Measurements from ENCODE around the gene PKP3.

PKP3 gene

DNA sequence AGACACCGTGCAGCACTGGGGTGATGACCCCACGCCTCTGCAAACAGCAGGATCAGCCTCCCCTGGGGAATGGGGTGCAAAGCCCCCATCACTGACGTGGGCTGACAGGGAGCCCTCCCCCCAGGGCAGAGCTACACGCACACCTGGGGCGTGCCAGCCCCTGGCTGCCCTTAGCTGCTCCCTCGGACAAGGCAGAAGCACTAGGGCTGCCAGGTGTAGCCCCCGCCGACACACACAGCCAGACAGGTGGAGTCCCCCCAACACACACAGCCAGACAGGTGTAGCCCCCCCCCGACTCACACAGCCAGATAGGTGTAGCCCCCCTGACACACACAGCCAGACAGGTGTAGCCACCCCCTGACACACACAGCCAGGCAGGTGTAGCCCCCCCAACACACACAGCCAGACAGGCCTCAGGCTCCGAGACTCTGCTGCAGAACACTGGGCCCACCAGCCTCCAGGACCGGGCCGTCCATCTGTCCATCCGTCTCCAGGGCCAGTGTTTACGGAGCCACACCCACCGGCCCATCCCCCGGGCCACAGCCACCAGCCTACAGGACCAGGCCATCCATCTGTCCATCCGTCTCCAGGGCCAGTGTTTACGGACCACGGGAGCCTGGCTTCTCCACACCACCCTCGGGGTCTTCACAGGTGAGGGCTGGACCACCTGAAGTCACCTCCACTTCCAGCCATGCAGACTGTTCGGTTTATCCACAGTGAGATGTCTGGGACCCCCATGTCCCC lies 44.3 kb downstream of the PKP3 start:
- Histone ChIP-seq H3K4me3 (no peak overlapping the region), H3K36me3 (ENCODE audit: insufficient read depth, low read length) (no peaks in the 10 kb centered on the region), H3K27ac (no peak overlapping the region), H3K9ac (ENCODE audit: insufficient read length) (no peak overlapping the region), H3K9me3 (ENCODE audit: low read depth, low read length) (no peaks in the 10 kb centered on the region)
- TF ChIP-seq POLR2AphosphoS5 (IDR thresholded peaks at IDR 0.05; ENCODE audit: borderline replicate concordance, low read depth, low read length): no peak
- TF ChIP-seq FOXP2 (optimal IDR thresholded peaks at IDR 0.05; ENCODE audit: control extremely low read depth, extremely low read length, insufficient read depth): no peak
- no peak for TF ChIP-seq EZH2 (IDR thresholded peaks at IDR 0.05)
- no peak for DNase-seq (ENCODE audit: low read depth, low spot score)

DNA sequence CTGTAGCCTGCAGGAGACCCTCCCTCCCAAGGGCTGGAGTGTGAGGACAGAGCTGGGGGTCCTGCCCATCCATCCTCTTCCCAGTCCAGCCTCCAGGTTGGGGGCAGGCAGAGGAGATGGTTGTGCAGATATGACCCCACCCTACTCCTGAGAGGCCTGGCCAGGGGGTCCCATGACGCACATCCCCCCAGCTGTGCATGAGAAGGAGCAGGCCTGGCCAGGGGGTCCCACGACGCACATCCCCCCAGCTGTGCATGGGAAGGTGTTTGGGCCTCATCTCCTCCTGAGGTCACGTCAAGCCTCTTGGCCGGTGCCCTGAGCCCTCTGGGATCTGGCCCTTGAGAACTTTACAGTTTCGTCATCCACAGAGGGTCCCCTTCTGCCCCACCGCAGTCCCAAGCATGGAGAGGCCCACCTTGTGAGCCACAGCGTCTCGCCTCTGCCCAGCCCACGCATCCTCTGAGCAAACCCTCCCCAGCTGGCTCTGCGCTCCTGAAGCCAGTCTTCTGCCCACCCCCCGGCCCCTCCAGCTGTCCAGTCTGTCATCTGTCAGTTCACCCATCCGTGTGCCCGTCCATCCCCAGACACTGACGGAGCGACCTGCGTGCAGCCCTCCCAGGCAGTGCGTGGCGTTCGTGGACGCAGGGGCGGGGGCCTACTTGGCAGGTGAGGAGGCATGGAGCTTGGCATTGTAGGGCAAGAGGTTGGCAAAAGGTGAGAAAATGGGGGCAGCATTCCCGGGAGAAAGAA lies 45.5 kb downstream of the PKP3 start:
- H3K4me3 ChIP-seq: no peak overlapping the region
- H3K27ac ChIP-seq: no peak overlapping the region
- no peaks in the 10 kb centered on the region for H3K9me3 ChIP-seq (ENCODE audit: low read depth, low read length)
- TF ChIP-seq POLR2AphosphoS5 (IDR thresholded peaks at IDR 0.05; ENCODE audit: borderline replicate concordance, low read depth, low read length) (no peak), FOXP2 (optimal IDR thresholded peaks at IDR 0.05; ENCODE audit: control extremely low read depth, extremely low read length, insufficient read depth) (no peak), EZH2 (IDR thresholded peaks at IDR 0.05) (no peak)
- H3K9ac ChIP-seq (ENCODE audit: insufficient read length): no peak overlapping the region
- no peak for DNase-seq (ENCODE audit: low read depth, low spot score)
- no peaks in the 10 kb centered on the region for H3K36me3 ChIP-seq (ENCODE audit: insufficient read depth, low read length)

- TF ChIP-seq POLR2AphosphoS5 (IDR thresholded peaks at IDR 0.05; ENCODE audit: borderline replicate concordance, low read depth, low read length) (no peak), EZH2 (IDR thresholded peaks at IDR 0.05) (no peak), FOXP2 (optimal IDR thresholded peaks at IDR 0.05; ENCODE audit: control extremely low read depth, extremely low read length, insufficient read depth) (no peak)
- Histone ChIP-seq H3K36me3 (ENCODE audit: insufficient read depth, low read length) (no peaks in the 10 kb centered on the region), H3K27ac (no peak overlapping the region)
Measured at GRCh38 chr11:440065-441042, 46.3 kb downstream of the PKP3 start.

GRCh38 chr11:441043-441417 lies 47.0 kb downstream of the PKP3 start:
- no peak overlapping the region for H3K4me3 ChIP-seq
- no peak overlapping the region for H3K9ac ChIP-seq (ENCODE audit: insufficient read length)
- H3K36me3 ChIP-seq (ENCODE audit: insufficient read depth, low read length): no peaks in the 10 kb centered on the region
- no peak overlapping the region for H3K27ac ChIP-seq
- DNase-seq (ENCODE audit: low read depth, low spot score): no peak
- TF ChIP-seq FOXP2 (optimal IDR thresholded peaks at IDR 0.05; ENCODE audit: control extremely low read depth, extremely low read length, insufficient read depth): no peak
- TF ChIP-seq POLR2AphosphoS5 (IDR thresholded peaks at IDR 0.05; ENCODE audit: borderline replicate concordance, low read depth, low read length): no peak
- no peak for TF ChIP-seq EZH2 (IDR thresholded peaks at IDR 0.05)
- no peaks in the 10 kb centered on the region for H3K9me3 ChIP-seq (ENCODE audit: low read depth, low read length)

More at GRCh38 chr11:440065-441042, 46.3 kb downstream of the PKP3 start:
- DNase-seq (ENCODE audit: low read depth, low spot score): no peak
- Histone ChIP-seq H3K4me3 (no peak overlapping the region), H3K9me3 (ENCODE audit: low read depth, low read length) (no peaks in the 10 kb centered on the region), H3K9ac (ENCODE audit: insufficient read length) (no peak overlapping the region)

GRCh38 chr11:441418-442274 lies 47.6 kb downstream of the PKP3 start, which contains the start of gene ANO9:
Gene ANO9 (minus strand): TSS chr11:442011. CDS start chr11:441926, 85 bp downstream.
- H3K4me3 ChIP-seq: no peak within 1 kb of the TSS
- no peak for DNase-seq (ENCODE audit: low read depth, low spot score)
- H3K9me3 ChIP-seq (ENCODE audit: low read depth, low read length): no peaks in the 10 kb centered on the region
- TF ChIP-seq FOXP2 (optimal IDR thresholded peaks at IDR 0.05; ENCODE audit: control extremely low read depth, extremely low read length, insufficient read depth) (no peak), POLR2AphosphoS5 (IDR thresholded peaks at IDR 0.05; ENCODE audit: borderline replicate concordance, low read depth, low read length) (no peak), EZH2 (IDR thresholded peaks at IDR 0.05) (no peak)
- no peaks in the 10 kb centered on the region for H3K36me3 ChIP-seq (ENCODE audit: insufficient read depth, low read length)
- no peak within 1 kb of the TSS for H3K27ac ChIP-seq
- no peak within 1 kb of the TSS for H3K9ac ChIP-seq (ENCODE audit: insufficient read length)

DNA sequence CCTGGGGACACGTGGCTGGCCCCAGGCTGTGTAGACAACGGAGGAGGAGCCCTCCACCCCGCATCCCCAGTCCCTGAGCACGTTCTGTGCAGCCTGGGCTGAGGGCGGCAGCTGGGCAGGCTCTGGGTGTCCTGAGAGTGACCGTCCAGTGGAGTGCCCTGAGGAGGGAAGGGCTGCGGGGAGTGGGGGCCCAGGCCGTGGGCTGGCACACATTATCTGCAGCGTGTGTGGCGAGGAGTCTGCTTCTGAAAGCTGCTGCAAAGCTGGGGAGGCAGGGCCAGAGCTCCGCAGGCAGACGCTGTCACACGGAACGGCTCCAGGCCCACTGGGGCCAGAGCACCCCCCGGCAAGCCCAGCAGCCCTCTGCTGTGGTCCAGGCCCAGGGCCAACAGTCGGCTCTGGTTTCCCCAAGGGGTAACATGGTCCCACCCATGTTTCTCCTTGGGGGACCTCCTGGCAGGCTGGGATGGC lies 48.6 kb downstream of the PKP3 start:
- TF ChIP-seq EZH2 (IDR thresholded peaks at IDR 0.05): no peak
- no peak for TF ChIP-seq POLR2AphosphoS5 (IDR thresholded peaks at IDR 0.05; ENCODE audit: borderline replicate concordance, low read depth, low read length)
- TF ChIP-seq FOXP2 (optimal IDR thresholded peaks at IDR 0.05; ENCODE audit: control extremely low read depth, extremely low read length, insufficient read depth): no peak
- H3K9ac ChIP-seq (ENCODE audit: insufficient read length): no peak overlapping the region
- H3K27ac ChIP-seq: no peak overlapping the region
- H3K9me3 ChIP-seq (ENCODE audit: low read depth, low read length): no peaks in the 10 kb centered on the region
- DNase-seq (ENCODE audit: low read depth, low spot score): no peak
- no peaks in the 10 kb centered on the region for H3K36me3 ChIP-seq (ENCODE audit: insufficient read depth, low read length)
- no peak overlapping the region for H3K4me3 ChIP-seq

DNA sequence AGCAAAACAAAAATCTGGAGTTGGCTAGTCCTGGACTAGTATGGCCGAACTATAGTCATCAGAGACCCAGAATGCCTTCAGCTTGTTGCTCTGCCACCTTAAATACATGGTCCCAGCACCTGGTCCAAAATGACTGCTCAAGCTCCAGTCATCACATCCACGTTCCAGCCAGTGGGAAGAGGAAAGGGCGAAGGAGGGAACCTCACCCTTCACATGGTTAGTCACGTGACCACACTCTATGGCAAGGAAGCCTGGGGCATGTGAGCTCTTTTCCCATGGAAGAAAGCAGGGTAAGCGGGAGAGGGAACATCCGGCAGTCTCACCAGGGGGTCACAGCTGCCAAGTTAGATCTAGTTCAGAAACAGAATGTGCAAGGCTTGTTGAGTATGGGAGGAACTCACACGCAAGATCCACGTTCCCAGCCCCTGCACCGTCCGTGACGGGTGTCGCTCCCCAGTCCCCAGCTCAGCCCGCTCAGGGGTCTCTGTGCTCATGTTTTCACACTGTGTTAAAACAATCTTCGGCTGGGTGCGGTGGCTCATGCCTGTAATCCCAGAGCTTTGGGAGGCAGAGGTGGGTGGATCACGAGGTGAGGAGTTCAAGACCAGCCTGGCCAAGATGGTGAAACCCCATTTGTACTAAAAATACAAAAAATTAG lies 49.7 kb downstream of the PKP3 start:
- peak overlapping the region; percentile 92 for H3K27ac ChIP-seq
- DNase-seq (ENCODE audit: low read depth, low spot score): peak; percentile 91
- H3K4me3 ChIP-seq: no peak overlapping the region; the same call in 1 of the 2 replicates
- TF ChIP-seq EZH2 (IDR thresholded peaks at IDR 0.05) (no peak), POLR2AphosphoS5 (IDR thresholded peaks at IDR 0.05; ENCODE audit: borderline replicate concordance, low read depth, low read length) (no peak), FOXP2 (optimal IDR thresholded peaks at IDR 0.05; ENCODE audit: control extremely low read depth, extremely low read length, insufficient read depth) (no peak)
- no peaks in the 10 kb centered on the region for H3K9me3 ChIP-seq (ENCODE audit: low read depth, low read length)
- no peaks in the 10 kb centered on the region for H3K36me3 ChIP-seq (ENCODE audit: insufficient read depth, low read length)
- H3K9ac ChIP-seq (ENCODE audit: insufficient read length): no peak overlapping the region
